HG02759 (cell line): Measurements from ENCODE around the gene GCK.
"Not testable (repeated sequence)": the region's sequence is repeated elsewhere in the genome, so short reads cannot be mapped to it uniquely, and the experiment has no call there.

Experiments used
- ATAC-seq: cut with Tn5 transposase; IDR thresholded peaks from one replicate; pipeline ENCODE4 v1.9.1; 2021; ENCODE audit warnings: mild to moderate bottlenecking, moderate library complexity; ENCODE audit not compliant: unreplicated experiment

GCK gene

DNA sequence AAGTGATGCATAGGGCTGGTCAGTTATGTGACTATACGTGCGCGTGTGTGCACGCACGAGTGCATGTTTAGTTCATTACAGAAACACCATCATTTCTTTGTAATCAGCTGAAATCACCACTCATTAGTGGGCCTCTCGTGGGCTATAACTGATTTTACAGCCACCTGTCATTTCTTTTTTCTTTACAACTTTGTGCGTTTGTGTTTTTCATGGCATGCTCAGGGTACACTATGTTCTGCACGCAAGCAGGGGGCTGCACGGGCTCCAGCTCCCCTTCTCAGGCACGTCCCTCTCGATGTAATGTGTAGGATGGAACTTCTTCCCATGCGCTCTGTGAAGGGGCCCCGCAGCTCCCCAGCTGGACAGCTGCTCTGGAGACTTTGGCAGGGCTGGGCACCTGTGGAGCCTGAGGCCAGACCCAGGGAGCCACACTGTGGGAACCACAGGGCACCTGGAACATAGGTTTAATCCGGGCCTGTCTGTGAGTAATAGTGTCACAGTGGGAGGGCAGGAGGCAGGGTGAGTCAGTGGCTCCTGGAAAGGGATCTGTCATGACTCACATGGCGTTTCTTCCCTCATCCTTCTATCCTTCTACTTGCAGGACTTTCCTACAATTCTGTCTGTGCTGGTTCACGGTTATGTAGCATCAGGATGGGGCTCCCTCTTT, 4.9 kb downstream of the GCK start:
- ATAC-seq, result no peak

- no peak for ATAC-seq
These were observed 5.9 kb downstream of the GCK start for GRCh38 chr7:44183386-44183785.

GRCh38 chr7:44182827-44183226, 6.4 kb downstream of the GCK start:
- no peak for ATAC-seq

DNA sequence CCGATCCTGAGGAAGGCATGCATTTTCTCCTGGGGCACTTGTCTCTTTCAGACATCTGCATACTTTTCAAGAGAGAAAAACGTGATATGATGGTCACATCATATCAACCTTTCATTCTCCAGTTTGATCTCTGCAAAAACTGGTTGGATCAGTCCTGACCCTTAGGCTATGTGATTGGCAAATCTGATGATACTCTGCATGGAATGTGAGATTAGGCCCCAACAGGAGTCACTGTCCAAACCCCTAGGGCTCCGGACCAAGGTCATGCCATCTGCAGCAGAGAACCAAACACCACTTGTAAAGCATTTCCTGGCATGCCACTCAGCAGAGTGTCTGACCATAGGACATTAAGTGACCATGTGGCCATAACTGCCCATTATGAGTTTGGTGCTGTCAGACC, 8.6 kb downstream of the GCK start:
- no peak for ATAC-seq

DNA sequence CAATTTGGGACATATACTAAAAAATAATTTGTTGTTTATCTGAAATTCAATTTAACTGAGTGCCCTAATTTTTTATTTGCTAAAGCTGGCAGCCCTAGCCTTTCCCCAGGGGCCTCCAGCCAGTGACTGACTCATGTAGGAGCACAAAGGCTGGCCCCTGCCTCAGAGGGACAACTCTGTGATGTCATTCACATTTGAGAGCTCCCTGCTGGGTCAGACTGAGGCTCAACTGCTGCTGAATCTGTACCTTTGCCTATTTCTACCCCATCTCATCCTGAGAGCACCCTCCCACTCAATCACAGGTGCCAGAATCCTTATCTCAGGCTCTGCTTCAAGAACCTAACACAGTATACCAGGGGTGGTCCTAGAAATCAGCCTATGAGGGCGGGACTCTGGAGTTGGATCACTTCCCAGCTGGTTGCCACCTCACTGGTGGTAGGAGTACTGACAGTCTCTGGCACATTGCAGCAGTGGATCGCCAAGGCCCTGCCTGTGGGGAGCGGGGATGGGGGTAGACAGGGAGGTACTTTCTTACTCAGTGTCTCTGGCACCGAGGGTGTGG, 11.6 kb downstream of the GCK start:
- ATAC-seq, result no peak

GRCh38 chr7:44176486-44176885, 12.8 kb downstream of the GCK start:
- ATAC-seq, result no peak

GRCh38 chr7:44175730-44176129, 13.5 kb downstream of the GCK start:
- no peak for ATAC-seq

DNA sequence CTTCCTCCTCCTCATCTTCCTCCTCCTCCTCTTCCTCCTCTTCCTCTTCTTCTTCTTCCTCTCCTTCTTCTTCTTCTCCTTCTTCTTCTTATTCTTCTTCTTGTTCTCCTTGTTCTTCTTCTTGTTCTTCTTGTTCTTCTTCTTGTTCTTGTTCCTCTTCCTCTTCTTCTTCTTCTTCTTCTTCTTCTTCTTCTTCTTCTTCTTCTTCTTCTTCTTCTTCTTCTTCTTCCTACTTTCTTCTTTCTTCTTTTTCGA, 14.6 kb downstream of the GCK start:
- not testable (repeated sequence) for ATAC-seq

DNA sequence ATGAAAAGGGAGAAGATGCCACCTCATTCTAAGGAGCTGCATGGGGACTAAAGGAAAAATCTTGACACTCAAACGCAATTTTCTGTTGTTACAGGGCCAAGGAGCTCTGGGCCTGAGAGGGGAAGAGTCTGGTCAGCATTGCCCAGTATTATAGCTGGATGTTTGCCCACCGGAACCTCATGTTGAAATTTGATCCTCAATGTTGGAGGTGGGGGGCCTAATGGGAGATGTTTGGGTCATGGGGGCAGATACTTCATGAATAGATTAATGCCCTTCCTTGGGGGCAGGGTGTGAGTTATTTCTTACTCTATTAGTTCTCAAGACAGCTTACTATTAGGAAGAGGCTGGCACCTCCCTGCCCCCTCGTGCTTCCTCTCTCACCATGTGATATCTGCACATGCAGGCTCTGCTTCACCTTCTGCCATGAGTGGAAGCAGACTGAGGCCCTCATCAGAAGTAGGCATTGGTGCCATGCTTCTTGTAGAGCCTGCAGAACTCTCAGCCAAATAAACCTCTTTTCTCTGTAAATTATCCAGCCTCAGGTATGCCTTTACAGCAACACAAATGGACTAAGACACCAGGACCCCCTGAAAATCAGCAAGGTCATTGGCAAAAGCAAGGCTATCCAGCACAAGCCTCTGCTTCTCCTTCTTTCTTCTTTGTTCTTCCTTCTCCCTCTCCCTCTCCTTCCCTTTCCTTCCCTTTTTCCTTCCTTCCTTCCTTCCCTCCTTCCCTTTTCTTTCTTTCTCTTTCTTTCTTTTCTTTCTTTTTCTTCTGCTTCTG, 15.1 kb downstream of the GCK start:
- ATAC-seq, result no peak

DNA sequence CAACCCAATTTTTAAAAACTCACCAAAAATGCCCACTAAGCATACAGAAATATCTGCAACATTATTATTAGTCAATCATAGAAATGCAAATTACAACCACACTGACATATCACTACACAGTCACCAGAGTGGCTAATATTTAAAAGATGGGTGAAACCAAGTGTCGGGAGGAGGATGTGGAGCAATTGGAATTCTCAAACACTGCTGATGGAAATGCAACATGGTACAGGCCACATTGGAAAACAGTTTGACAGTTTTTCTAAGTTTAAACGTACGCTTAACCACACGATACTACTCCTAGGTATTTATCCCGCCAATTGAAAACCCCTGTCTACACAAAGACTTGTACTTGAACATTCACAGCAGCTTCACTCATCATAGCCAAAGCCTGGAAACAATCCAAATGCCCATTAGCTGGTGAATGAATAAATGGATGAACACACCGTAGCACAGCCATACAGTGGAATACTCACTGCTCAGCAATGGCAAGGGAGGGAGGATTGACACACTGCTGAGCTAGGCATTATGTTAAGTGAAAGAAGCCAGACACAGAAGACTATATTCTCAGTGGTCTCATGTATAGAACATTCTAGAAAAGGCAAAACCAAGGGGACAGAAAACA, 16.3 kb downstream of the GCK start:
- ATAC-seq, result no peak

GRCh38 chr7:44172352-44172751, 16.9 kb downstream of the GCK start:
- no peak for ATAC-seq

DNA sequence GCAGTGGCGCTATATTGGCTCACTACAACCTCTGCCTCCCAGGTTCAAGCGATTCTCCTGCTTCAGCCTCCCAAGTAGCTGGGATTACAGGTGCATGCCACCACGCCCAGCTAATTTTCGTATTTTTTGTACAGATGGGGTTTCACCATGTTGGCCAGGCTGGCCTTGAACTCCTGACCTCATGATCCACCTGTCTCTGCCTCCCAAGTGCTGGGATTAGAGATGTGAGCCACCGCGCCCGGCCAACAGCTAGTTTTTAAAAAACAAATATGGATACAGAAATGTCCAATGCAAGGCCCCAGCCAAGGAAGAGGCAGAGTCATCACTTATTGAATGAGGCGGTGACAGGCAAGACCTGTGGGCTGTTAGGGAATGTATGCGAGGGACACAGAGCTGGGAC, 17.3 kb downstream of the GCK start:
- ATAC-seq, result not testable (repeated sequence)

- no peak for ATAC-seq
These were observed 21.3 kb downstream of the GCK start for GRCh38 chr7:44167920-44168319.

GRCh38 chr7:44163591-44163990, 25.6 kb downstream of the GCK start:
- no peak for ATAC-seq

DNA sequence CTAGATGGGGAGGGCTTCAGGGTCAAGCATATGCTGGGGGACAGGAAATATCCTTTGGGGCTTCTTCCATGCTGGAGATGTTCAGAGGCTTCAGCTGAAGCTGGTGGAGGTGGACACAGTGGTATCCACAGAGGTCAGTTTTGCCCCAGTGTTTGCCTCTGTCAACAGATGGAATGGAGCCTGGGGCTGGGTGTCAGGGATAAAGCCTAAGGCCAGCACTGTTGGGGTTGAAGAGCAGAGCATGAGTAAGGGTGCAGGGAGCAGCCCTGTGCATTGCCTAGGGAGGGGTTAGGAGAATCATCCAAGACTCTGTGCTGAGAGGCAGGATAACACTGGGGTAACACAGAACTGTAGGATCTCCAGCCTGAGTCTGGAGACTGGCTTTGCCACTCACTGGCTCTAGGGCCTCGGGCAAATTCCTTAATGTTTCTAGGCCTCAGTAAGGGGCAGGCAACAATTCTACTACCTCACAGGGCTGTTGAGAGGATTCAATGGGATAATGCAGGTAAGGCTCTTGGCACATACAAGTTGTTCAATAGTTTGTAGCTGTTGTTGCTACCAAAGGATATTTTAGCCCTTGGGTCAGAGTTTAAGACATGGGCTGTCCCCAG, 26.3 kb downstream of the GCK start:
- ATAC-seq, result no peak

DNA sequence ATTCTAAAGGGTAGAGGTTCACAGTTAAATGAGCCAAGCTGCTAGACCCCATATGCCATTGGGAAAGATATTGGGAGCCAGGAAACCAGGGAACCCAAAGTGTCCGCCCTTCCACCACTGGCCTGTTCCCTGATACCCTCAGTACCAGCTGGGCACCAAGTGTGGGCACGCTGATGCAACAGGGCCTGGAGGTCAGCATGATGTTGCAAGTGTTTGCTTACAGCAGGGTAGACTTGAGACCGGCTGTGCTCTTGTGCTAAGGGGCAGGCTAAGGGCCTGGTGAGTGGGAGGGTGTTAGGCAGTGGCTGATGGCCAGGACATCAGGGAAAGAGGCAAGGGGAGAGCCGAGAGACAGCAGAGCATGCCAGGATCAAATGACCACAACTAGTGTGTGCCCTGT, 27.1 kb downstream of the GCK start:
- ATAC-seq, result no peak

DNA sequence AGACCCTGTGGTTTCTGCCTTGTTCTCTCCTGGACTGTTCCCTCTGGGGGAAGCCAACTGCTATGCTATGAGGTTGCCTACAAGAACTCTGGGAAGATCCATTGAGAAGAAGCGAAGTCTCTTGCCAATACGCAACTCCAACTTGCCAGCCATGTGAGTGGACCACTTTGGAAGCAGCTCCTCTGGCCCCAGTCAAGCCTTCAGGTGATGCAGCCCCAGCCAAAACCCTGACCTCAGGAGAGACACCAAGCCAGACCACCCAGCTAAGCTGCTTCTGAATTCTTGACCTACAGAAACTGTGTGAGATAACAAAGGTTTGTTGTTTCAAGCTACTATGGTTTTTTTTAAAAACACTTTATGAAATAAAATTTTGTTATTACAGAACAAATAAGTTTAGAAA, 27.9 kb downstream of the GCK start:
- no peak for ATAC-seq

DNA sequence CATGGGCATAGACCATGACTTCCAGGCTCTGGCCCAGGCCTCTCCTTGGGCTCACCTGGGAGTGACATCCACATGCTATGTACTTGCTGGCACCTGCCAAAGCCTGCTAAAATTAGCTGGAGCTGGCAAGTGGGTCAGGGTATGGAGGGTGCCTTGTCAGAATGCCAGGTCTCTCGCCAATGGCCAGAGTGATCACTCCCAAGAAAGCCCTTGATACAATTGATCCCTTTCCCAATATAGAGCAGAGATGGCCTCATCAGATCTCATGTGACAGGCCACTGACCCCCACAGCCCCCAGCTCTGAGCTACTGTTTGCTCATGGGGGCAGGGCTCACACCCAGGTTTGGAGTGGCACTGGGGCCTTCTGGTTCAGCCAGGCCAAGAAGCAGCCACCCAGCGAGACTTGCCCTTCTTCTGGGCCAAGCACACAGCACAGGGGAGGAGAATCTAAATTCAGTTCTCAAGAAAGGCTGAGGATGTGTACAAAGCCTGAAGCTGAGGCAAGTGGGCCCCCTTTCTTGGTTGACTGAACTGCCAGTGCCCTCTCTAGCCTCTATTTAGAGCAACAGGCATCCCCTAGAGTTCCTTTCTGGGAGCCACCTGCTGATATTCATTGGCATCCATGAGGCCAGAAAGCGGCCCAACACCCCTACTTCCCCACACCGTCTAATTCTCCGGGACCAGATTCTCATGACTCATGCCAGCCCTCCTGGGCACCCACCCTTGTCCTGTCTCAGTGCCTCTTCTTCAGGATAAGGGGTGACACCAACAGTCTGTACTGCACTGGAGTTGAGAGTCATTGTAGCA, 29.2 kb downstream of the GCK start:
- no peak for ATAC-seq

- ATAC-seq, result no peak
These were observed 30.2 kb downstream of the GCK start for GRCh38 chr7:44158873-44159631.
